ENCODE results near the gene ALAD.
A peak's percentile ranks its signal among the peaks of the same experiment; 100 is the strongest.

Gene ALAD

GRCh38 chr9:113428062-113428615, 27.1 kb upstream of the ALAD start:
- TF ChIP-seq, protein P1, sequence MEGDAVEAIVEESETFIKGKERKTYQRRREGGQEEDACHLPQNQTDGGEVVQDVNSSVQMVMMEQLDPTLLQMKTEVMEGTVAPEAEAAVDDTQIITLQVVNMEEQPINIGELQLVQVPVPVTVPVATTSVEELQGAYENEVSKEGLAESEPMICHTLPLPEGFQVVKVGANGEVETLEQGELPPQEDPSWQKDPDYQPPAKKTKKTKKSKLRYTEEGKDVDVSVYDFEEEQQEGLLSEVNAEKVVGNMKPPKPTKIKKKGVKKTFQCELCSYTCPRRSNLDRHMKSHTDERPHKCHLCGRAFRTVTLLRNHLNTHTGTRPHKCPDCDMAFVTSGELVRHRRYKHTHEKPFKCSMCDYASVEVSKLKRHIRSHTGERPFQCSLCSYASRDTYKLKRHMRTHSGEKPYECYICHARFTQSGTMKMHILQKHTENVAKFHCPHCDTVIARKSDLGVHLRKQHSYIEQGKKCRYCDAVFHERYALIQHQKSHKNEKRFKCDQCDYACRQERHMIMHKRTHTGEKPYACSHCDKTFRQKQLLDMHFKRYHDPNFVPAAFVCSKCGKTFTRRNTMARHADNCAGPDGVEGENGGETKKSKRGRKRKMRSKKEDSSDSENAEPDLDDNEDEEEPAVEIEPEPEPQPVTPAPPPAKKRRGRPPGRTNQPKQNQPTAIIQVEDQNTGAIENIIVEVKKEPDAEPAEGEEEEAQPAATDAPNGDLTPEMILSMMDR (conservative IDR thresholded peaks at IDR 0.05; ENCODE audit: low read length) = no peak
- H3K4me3 ChIP-seq (ENCODE audit: low read length) = no peak overlapping the region
- DNase-seq (ENCODE audit: low read depth) = peak; percentile 23

DNA sequence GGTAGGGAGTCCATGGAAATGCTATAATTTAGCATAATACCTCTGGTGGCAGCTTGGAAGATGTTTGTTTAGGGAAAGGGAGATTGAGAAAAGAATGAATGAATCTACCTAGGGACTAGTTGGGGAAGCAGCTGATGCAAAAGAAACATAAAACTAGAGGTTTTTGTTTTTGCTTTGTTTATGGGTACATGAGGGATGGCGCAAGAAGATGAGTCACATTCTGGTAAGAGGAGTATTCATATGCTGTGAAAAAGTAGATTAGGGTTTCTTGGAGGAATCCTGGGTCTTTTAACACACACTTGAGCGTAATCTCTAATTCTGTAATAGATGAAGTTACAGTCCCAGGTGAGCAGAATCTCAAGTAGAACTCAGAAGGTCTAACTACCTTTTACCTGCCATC, 26.5 kb upstream of the ALAD start:
- peak; percentile 61 for DNase-seq (ENCODE audit: low read depth)
- no peak overlapping the region for H3K4me3 ChIP-seq (ENCODE audit: low read length)
- TF ChIP-seq, protein P1 (conservative IDR thresholded peaks at IDR 0.05; ENCODE audit: low read length) = no peak

DNA sequence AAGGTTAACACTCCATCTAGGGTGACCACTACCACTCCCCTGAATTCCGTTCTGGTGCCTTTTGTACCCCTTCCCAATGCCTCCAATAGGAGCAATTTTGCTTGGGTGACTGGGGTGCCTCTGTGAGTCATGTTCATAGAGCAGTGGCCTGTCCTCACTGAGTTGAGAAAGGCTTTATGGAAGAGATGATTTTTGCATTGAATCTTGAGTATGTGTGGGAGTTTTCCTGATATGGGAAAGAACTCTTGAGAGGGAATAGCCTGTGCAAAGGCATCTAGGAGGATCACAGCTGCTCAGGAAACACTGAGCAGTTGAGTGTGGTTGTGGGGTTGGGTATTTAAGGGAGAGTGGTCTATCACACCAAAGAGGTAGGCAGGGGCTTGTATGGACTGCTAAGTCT, 25.6 kb upstream of the ALAD start:
- no peak overlapping the region for H3K4me3 ChIP-seq (ENCODE audit: low read length)
- TF ChIP-seq, protein P1 (conservative IDR thresholded peaks at IDR 0.05; ENCODE audit: low read length) = no peak
- no peak for DNase-seq (ENCODE audit: low read depth)

GRCh38 chr9:113425072-113425471, 24.0 kb upstream of the ALAD start:
- H3K4me3 ChIP-seq (ENCODE audit: low read length) = no peak overlapping the region
- DNase-seq (ENCODE audit: low read depth) = no peak
- TF ChIP-seq, protein P1 (conservative IDR thresholded peaks at IDR 0.05; ENCODE audit: low read length) = no peak

GRCh38 chr9:113421726-113422125, 20.6 kb upstream of the ALAD start:
- TF ChIP-seq, protein P1 (conservative IDR thresholded peaks at IDR 0.05; ENCODE audit: low read length) = no peak
- H3K4me3 ChIP-seq (ENCODE audit: low read length) = no peak overlapping the region
- no peak for DNase-seq (ENCODE audit: low read depth)

DNA sequence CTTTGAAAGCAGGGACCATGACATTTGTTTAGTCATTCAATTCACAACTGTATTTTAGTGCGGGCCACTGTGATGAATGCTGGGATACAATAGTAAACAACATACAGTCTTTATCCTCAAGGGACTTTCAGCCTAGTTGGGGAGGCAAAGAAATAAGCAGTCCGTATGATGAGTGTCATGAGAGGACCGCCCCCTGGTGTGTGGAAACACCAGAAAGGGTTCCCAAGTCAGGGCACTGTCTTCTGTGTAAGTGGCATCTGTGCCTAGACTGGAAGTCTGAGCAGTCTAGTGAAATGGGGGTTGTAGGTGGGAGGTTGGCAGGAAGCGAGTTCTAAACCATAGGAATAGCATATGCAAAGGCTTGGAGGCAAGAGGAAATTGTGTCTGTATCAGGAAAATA, 16.3 kb upstream of the ALAD start:
- no peak for DNase-seq (ENCODE audit: low read depth)
- H3K4me3 ChIP-seq (ENCODE audit: low read length) = no peak overlapping the region
- TF ChIP-seq, protein P1 (conservative IDR thresholded peaks at IDR 0.05; ENCODE audit: low read length) = no peak

- no peak overlapping the region for H3K4me3 ChIP-seq (ENCODE audit: low read length)
- TF ChIP-seq, protein P1 (conservative IDR thresholded peaks at IDR 0.05; ENCODE audit: low read length) = no peak
- no peak for DNase-seq (ENCODE audit: low read depth)
These were observed 15.2 kb upstream of the ALAD start for GRCh38 chr9:113416149-113416721.

Data from AG10803 (cell line).